Right lobe of liver (tissue), 4 donors: ENCODE results near the gene CDR2L.

Experiments
- CTCF ChIP-seq, 4 donors: fragments of 200-600 bp in 3 of 4; fragments of 450-650 bp in 1 of 4; IDR thresholded peaks; one replicate each; pipeline versions ENCODE4 v1.5.1 to v1.8.0; 2016 to 2022; ENCODE audit warnings: antibody characterized with exemption in 4 of 4, mild to moderate bottlenecking in 2 of 4
- POLR2A ChIP-seq: fragments of 450-650 bp; IDR thresholded peaks from one replicate; pipeline ENCODE4 v1.6.1; 2017; ENCODE audit warnings: antibody characterized with exemption, mild to moderate bottlenecking
- donor health status: DM: no; HTN: no; CAD: no.
- donor health status: DM: no; HTN: no; CAD: no.
- donor health status: DM: no; HTN: yes; CAD: no.

GRCh38 chr17:74978240-74978639 lies 9.2 kb upstream of the CDR2L start:
- TF ChIP-seq POLR2A, result no peak
- no peak for TF ChIP-seq CTCF (IDR thresholded peaks at IDR 0.05)
